Measurements from ENCODE around the gene PTCD2.

GRCh38 chr5:72368271-72368670 lies 48.1 kb downstream of the PTCD2 start:
- no peak for TF ChIP-seq ZNF263 (CRISPR knock-in tag; IDR thresholded peaks at IDR 0.05; ENCODE audit: low read depth)
- TF ChIP-seq, protein P1, sequence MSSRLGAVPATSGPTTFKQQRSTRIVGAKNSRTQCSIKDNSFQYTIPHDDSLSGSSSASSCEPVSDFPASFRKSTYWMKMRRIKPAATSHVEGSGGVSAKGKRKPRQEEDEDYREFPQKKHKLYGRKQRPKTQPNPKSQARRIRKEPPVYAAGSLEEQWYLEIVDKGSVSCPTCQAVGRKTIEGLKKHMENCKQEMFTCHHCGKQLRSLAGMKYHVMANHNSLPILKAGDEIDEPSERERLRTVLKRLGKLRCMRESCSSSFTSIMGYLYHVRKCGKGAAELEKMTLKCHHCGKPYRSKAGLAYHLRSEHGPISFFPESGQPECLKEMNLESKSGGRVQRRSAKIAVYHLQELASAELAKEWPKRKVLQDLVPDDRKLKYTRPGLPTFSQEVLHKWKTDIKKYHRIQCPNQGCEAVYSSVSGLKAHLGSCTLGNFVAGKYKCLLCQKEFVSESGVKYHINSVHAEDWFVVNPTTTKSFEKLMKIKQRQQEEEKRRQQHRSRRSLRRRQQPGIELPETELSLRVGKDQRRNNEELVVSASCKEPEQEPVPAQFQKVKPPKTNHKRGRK (CRISPR knock-in tag; IDR thresholded peaks at IDR 0.05; ENCODE audit: borderline replicate concordance), result no peak
